ENCODE results near the gene TFAP2A.

DNA sequence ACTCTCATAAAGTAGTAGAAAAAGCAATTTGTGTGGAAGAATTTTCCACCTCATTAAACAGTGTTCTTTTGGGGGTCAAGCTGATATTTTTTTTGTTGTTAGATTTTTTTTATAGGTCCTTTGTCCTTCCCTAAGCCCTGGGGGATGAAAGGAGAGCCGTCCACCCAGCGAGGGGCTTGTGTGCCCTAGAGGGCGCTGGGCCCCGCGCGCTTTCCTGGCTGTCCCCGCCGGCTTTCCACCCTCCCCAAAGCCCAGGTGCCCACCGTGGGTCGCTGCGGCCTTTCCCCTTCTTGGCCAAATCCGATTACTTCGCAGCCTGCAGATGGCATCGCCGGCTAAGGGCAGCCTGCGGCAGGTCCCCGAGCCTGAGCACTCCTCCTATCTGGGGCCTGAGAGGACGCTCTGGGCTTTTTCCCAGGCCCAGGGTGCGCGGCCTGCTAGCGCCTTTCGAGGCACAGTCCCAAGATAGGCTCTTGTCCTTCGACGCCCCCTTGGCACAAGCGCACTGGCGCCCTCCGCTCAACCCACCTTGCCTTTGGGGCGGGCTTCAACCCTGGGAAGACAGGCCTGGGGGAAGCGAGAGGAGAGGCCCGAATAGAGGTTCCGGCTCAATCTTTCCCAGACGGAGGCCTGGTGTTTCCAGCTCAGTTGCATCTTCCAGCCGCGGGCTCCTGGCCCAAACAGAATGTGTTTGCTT lies 33.6 kb downstream of the TFAP2A start:
- TF ChIP-seq NFRKB (IDR thresholded peaks at IDR 0.05) (no peak), SP1 (IDR thresholded peaks at IDR 0.05) (no peak), TARDBP (IDR thresholded peaks at IDR 0.05) (no peak), BHLHE40 (IDR thresholded peaks at IDR 0.05; ENCODE audit: borderline replicate concordance) (no peak), FOXM1 (IDR thresholded peaks at IDR 0.05; ENCODE audit: borderline replicate concordance) (no peak), FOXK2 (IDR thresholded peaks at IDR 0.05) (no peak), FOXA1 (IDR thresholded peaks at IDR 0.05) (no peak), SUZ12 (IDR thresholded peaks at IDR 0.05) (no peak), LEF1 (IDR thresholded peaks at IDR 0.05; ENCODE audit: borderline replicate concordance) (no peak), CTBP1 (IDR thresholded peaks at IDR 0.05; ENCODE audit: borderline replicate concordance) (no peak)
